ENCODE data around the gene KIAA0232.
"Not testable (repeated sequence)": the region's sequence is repeated elsewhere in the genome, so short reads cannot be mapped to it uniquely, and the experiment has no call there.

KIAA0232 gene

GRCh38 chr4:6888506-6889071 is 106.1 kb downstream of the KIAA0232 start:
- DNase-seq, result no peak

GRCh38 chr4:6889101-6889735 is 106.7 kb downstream of the KIAA0232 start:
- no peak for DNase-seq

GRCh38 chr4:6889736-6890324 is 107.3 kb downstream of the KIAA0232 start:
- no peak for DNase-seq

GRCh38 chr4:6890358-6890757 is 107.8 kb downstream of the KIAA0232 start:
- no peak for DNase-seq

GRCh38 chr4:6890971-6891370 is 108.4 kb downstream of the KIAA0232 start:
- not testable (repeated sequence) for DNase-seq

GRCh38 chr4:6891436-6892170 is 109.1 kb downstream of the KIAA0232 start:
- DNase-seq, result no peak

- DNase-seq, result no peak
These were observed 109.8 kb downstream of the KIAA0232 start for GRCh38 chr4:6892190-6892908.

- DNase-seq, result no peak
These were observed 110.3 kb downstream of the KIAA0232 start for GRCh38 chr4:6892909-6893202.

- DNase-seq, result no peak
These were observed 111.0 kb downstream of the KIAA0232 start for GRCh38 chr4:6893449-6894085.

- no peak for DNase-seq
These were observed 111.6 kb downstream of the KIAA0232 start for GRCh38 chr4:6894086-6894478.

GRCh38 chr4:6894528-6895498 is 112.3 kb downstream of the KIAA0232 start:
- no peak for DNase-seq

- DNase-seq, result no peak
These were observed 113.5 kb downstream of the KIAA0232 start for GRCh38 chr4:6896035-6896434.

- no peak for DNase-seq
These were observed 116.2 kb downstream of the KIAA0232 start for GRCh38 chr4:6898763-6899162.

- no peak for DNase-seq
These were observed 117.8 kb downstream of the KIAA0232 start for GRCh38 chr4:6900181-6900812.

- no peak for DNase-seq
These were observed 118.4 kb downstream of the KIAA0232 start for GRCh38 chr4:6900956-6901355.

- no peak for DNase-seq
These were observed 119.3 kb downstream of the KIAA0232 start for GRCh38 chr4:6901669-6902317.

- DNase-seq, result no peak
These were observed 120.0 kb downstream of the KIAA0232 start for GRCh38 chr4:6902318-6903042.

- DNase-seq, result peak; percentile 73
These were observed 123.3 kb downstream of the KIAA0232 start for GRCh38 chr4:6905516-6906445.

- not testable (repeated sequence) for DNase-seq
These were observed 124.0 kb downstream of the KIAA0232 start for GRCh38 chr4:6906486-6906885.
